Glutamatergic neuron (in vitro differentiated cells): ENCODE data around the gene NDUFS2. TPM values are rescaled to one million over a fixed set of nuclear protein-coding genes. Genes with fewer than 3 reads are reported as not detected.

Source experiments
- DNase-seq: peaks from one replicate; pipeline ENCODE4 v3.0.0; 2022
- H3K27ac Mint-ChIP-seq: one replicate; pipeline ENCODE4 v1.8.0; 2020; ENCODE audit warnings: mild to moderate bottlenecking, mixed read lengths, inconsistent platforms; ENCODE audit not compliant: unreplicated experiment
- H3K27me3 Mint-ChIP-seq: one replicate; pipeline ENCODE4 v1.8.0; 2020; ENCODE audit warnings: mild to moderate bottlenecking, moderate library complexity, mixed read lengths, inconsistent platforms; ENCODE audit not compliant: unreplicated experiment
- H3K36me3 Mint-ChIP-seq: one replicate; pipeline ENCODE4 v1.8.0; 2020; ENCODE audit warnings: mild to moderate bottlenecking, mixed read lengths, inconsistent platforms; ENCODE audit not compliant: unreplicated experiment
- H3K4me1 Mint-ChIP-seq: one replicate; pipeline ENCODE4 v1.8.0; 2020; ENCODE audit warnings: mild to moderate bottlenecking, low read depth, mixed read lengths, inconsistent platforms; ENCODE audit not compliant: unreplicated experiment
- H3K4me3 Mint-ChIP-seq: one replicate; pipeline ENCODE4 v1.8.0; 2020; ENCODE audit warnings: mild to moderate bottlenecking, mixed read lengths, inconsistent platforms; ENCODE audit not compliant: unreplicated experiment
- H3K9me3 Mint-ChIP-seq: one replicate; pipeline ENCODE4 v1.8.0; 2020; ENCODE audit warnings: mild to moderate bottlenecking, moderate library complexity, mixed read lengths, inconsistent platforms; ENCODE audit not compliant: unreplicated experiment
- CTCF ChIP-seq: fragments of 200-600 bp; sonication (generic); IDR thresholded peaks from one replicate; pipeline ENCODE4 v1.5.0; 2021; ENCODE audit not compliant: partially characterized antibody, unreplicated experiment
- total RNA-seq: library from RNA; stranded (reverse); fragmentation: NEBNext Ultra II Directional; extraction: Animal tissue kit (Norgen Biotek cat#: 25700); gene quantifications from one replicate; pipeline ENCODE4 v1.2.1, GENCODE V29; 2021; ENCODE audit not compliant: unreplicated experiment

The NDUFS2 gene
- total RNA-seq, 1 donor from 2014 or later: 112 TPM

GRCh38 chr1:161207173-161207572, 5.0 kb downstream of the NDUFS2 start:
- no peak for TF ChIP-seq CTCF
- H3K4me1 Mint-ChIP-seq: peaks cover 6% of the 10 kb centered on the region
- peaks cover 4% of the 10 kb centered on the region for H3K9me3 Mint-ChIP-seq
- no peak overlapping the region for H3K4me3 Mint-ChIP-seq
- H3K36me3 Mint-ChIP-seq: peaks cover 10% of the 10 kb centered on the region
- no peak for DNase-seq
- no peak overlapping the region for H3K27ac Mint-ChIP-seq
- peaks cover 3% of the 10 kb centered on the region for H3K27me3 Mint-ChIP-seq

GRCh38 chr1:161209790-161210409, 7.7 kb downstream of the NDUFS2 start:
- H3K27me3 Mint-ChIP-seq: peaks cover 3% of the 10 kb centered on the region
- DNase-seq: peak; percentile 82
- TF ChIP-seq CTCF: peak; percentile 79
- peaks cover 9% of the 10 kb centered on the region for H3K36me3 Mint-ChIP-seq
- H3K4me3 Mint-ChIP-seq: no peak overlapping the region
- H3K9me3 Mint-ChIP-seq: peaks cover 5% of the 10 kb centered on the region
- no peaks in the 10 kb centered on the region for H3K4me1 Mint-ChIP-seq
- H3K27ac Mint-ChIP-seq: peak overlapping the region; percentile 30

GRCh38 chr1:161214369-161214768, 12.2 kb downstream of the NDUFS2 start:
- Mint-ChIP-seq H3K4me1 (no peaks in the 10 kb centered on the region), H3K36me3 (peaks cover 4% of the 10 kb centered on the region), H3K9me3 (peaks cover 7% of the 10 kb centered on the region), H3K27me3 (peaks cover 3% of the 10 kb centered on the region), H3K27ac (peak overlapping the region; percentile 23), H3K4me3 (no peak overlapping the region)
- no peak for DNase-seq
- no peak for TF ChIP-seq CTCF

- TF ChIP-seq CTCF: no peak
- DNase-seq: no peak
- Mint-ChIP-seq H3K9me3 (peaks cover 7% of the 10 kb centered on the region), H3K27ac (peak within 1 kb of the TSS; percentile 23), H3K27me3 (peaks cover 3% of the 10 kb centered on the region), H3K4me3 (no peak within 1 kb of the TSS), H3K4me1 (no peaks in the 10 kb centered on the region), H3K36me3 (peaks cover 4% of the 10 kb centered on the region)
Measured at GRCh38 chr1:161215076-161215475, 12.9 kb downstream of the NDUFS2 start, which contains the start of gene FCER1G. FCER1G (plus strand) TSS chr1:161215295; CDS start chr1:161215322, 27 bp downstream.

GRCh38 chr1:161216945-161217712, 15.0 kb downstream of the NDUFS2 start:
- Mint-ChIP-seq H3K9me3 (peaks cover 7% of the 10 kb centered on the region), H3K27me3 (peaks cover 2% of the 10 kb centered on the region), H3K4me3 (no peak overlapping the region), H3K36me3 (peaks cover 4% of the 10 kb centered on the region), H3K27ac (no peak overlapping the region), H3K4me1 (no peaks in the 10 kb centered on the region)
- no peak for TF ChIP-seq CTCF
- no peak for DNase-seq
